Inflammatory macrophage (primary cell): Measurements from ENCODE around the gene QSOX2.
"Not testable (repeated sequence)": the region's sequence is repeated elsewhere in the genome, so short reads cannot be mapped to it uniquely, and the experiment has no call there.

Experiments used
- DNase-seq, 2 donors: peaks; one replicate each; pipeline ENCODE4 v3.0.0-alpha.2; 2020 to 2022

Gene QSOX2

DNA sequence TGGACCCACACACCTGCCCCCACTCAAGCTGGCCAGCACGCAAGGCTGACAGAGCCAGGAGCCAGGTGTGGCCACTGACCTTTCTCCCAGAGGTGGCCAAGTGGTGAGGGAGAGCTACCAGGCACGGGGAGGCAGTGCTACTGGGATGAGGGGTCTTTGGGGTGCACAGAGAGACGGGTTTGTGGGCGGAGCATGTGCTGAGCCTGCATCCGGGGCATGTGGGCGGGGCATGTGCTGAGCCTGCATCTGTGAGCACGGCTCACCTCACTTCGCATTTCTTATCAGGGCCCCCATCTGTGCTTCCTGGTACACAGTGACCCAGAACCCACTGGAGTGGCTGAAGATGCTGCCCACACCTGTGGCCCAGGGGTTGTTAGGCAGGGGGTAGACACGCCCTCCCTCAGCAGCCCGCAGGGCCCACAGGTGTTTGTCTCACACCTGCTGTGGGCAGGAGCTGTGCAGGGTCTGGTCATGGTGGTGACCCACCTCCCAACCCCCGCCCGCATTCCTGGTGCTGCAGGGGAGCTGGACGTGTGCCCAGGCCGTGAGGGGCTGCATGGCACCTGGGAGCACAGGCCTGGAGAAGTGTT is 36.8 kb upstream of the QSOX2 start:
- no peak for DNase-seq

DNA sequence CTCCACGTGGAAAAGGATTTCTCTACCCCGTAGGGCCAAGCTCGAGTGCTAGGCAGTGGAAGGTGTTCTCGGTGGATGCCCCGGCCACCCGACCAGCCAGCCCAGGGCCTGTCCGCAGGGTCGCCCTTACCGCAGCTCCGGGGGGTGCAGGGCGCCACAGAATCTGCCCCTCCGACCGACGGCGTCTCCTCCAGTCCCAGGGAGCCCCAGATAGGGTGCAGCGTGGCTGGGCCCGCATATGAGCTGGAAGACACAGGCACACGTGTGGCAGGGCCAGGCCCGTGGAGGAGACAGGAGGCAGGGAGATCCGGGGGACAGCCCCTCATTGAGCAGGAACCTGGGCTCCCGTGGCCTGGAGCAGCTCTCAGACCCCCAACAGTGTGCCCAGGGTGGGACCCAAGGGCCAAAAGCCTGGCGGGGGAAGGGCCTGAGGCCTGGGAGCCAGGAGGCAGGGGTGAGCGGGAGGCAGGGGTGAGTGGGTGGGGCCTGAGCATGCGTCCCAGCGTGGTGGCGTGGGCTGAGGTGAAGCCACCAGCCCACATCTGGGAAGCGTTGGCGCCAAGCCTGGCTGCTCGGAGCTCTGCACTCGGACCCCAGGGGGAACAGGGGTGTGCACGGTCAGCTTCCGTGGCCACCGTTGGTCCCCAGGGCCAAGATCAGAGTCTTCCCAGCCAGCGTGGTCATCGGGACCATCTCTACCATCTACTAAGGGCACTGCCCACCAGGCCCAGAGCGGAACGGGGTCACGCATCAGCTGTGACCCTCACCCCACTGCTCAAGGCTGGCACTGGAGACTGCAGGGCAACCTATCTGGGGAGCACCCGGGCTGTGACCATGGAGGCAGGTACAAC is 36.0 kb upstream of the QSOX2 start:
- no peak for DNase-seq

DNA sequence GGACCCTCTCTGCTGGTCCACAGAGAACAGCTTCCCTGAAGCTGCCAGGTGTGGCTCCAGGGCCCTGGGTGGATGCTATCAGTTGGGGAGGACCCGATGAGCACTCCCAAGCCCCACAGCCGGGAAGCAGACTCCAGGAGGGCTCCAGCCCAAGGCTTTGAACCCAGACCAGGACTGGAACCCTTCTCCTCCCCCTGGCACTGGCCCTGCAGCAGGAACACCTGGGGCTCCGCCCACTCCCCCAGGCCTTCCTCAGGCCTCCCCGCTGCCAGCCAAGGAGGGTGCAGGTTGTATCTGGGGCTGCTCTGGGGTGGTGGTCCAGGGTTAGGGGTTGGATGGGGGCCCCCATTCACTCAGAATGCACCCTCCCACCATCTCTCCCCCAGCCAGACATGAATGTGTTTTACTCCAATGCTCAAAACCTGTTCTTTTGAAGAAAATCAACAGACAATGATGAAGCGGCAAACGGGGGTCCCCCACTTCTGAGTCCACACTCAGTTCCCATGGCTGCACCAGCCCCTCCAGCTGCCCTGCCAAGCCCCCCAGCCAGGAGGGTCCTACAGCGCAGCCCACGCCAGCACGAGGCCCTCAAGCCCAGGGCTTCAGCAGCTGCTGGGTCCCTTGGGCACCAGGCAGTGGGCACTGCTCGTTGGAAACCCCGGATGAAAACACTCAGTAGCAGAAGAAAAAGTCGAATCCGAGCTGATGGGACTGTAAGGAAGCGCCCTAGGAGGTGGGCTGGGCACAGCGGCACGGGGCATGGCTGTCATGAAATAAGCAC is 35.1 kb upstream of the QSOX2 start:
- DNase-seq: no peak

- no peak for DNase-seq
These were observed 33.9 kb upstream of the QSOX2 start for GRCh38 chr9:136279471-136279870.

- DNase-seq: no peak
These were observed 33.3 kb upstream of the QSOX2 start for GRCh38 chr9:136278894-136279293.

DNA sequence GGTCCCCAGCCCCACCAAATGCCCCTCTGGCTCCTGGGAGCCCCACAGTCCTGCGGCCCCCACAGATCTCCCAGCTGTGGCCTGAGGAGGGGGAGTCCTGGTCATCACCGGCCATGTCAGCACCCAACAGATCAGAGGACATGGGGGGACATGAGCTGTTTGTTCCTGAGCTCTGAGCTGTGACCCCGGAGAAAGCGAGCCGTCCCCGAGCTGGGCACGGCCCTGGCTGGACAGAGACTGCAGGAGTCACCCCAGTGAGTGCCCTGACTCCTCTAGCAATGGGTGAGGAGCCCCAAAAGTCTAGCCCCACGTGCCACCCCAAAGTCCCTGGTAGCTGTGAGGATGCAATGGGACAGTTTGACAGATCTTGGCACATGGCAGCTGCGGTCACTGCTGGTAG is 32.6 kb upstream of the QSOX2 start:
- no peak for DNase-seq

DNA sequence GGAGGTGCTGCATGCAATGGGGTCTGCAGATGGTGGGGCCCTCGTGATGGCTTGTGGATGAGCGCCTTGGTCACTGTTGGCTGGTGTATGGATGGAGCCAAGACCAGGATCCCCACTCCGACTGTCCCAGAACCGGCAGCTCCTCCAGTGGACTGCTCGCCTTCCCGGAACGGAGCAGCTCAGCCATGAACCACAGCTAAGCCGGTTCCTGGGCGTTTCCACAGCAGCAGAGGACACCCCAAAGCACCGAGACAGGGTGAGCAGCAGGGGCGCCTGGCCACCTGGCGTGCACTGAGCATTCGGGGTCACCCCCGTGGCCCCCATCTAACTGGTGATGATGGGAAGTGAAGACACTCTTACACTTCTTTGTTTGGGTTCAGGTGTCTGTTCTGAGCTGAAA is 32.1 kb upstream of the QSOX2 start:
- DNase-seq: no peak

DNA sequence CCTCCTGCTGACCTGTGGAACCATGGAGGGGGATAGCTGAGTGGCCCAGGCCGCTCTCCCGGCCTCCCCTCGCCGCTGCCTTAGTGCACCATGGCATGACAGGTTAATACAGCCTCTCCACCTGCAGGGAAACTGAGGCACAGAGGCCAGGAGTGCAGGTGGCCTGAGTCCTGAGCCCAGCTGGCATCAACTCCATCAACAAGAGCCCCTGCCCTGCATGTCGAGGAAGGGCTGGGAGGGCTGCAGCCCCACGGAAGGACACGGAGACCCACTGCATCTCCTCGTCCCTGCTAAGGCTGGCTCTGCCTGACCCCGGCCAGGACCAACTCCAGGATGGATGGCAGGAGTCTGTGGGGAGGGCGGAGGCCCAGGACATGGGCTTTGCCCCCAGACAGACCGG is 31.1 kb upstream of the QSOX2 start:
- DNase-seq: no peak

GRCh38 chr9:136275655-136276429 is 30.2 kb upstream of the QSOX2 start:
- DNase-seq: no peak

- DNase-seq: no peak
These were observed 29.4 kb upstream of the QSOX2 start for GRCh38 chr9:136274786-136275654.

DNA sequence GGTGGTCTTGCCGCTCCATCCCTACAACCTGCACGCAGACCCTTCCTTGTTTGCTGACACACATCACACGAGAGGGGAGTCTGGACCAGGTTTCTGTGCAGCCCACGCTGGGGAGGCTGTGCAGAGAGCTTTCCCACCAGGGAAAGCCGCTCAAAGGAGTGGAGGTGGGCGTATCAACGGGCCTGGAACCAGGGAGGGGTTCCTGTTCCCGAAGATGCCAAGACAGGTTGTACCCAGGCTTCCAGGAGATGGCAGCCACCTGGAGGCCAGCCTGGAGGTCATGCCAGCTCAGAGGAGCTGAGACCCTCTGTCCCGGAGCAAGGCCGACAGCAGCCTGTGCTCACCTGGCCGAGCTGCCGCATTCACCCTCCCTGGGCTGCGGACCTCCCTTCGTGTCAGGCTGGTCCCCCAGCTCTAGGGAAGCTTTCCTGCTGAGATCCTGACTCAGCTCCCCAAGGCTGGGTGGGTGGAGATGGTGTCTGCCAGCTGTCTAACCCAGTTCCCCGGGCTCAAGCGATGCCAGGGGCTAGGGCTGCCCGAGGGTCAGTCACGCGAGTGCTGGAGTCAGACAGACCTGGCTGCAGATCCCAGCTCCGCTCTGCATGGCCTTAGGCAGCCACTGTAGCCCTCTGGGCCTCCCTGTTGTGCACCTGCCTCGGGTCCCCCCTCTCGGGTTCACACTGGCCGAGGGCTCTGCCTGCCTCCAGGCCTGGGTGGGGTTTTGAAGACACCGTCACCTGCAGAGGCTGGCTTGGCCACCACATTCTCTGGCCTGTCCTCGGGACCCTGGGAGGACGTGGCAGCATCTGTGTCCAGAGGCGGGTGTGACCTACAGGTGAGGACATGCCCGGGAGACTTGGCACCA is 28.5 kb upstream of the QSOX2 start:
- DNase-seq: no peak

DNA sequence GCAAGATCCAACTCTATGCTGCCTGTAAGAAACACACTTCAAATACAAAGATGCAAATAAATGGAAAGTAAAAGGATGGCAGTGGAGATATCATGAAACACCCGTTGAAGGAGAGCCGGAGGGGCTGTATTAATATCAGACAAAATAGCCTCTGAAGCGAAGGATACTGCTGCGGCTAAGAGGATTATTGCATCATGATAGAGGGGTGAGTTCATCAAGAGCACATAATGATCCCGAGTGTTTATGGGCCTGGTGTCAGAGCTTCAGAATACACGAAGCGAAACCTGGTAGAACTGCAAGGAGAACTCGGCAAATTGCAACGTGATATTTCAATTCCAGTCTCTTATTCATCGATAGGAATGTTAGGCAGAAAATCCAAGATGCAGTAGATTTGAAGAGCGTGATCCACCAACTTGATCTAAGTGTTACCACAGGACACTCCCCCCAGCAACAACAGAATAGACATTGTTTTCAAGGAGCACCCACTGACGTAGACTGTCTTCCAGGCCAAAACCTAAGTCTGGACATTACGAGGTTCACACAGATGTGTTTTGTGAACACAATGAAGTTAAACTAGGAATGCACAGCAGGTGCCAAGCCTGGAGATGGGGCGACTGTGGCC is 27.7 kb upstream of the QSOX2 start:
- DNase-seq: no peak

- DNase-seq: peak; percentile 13 to 36
These were observed 24.6 kb upstream of the QSOX2 start for GRCh38 chr9:136270173-136270705.

DNA sequence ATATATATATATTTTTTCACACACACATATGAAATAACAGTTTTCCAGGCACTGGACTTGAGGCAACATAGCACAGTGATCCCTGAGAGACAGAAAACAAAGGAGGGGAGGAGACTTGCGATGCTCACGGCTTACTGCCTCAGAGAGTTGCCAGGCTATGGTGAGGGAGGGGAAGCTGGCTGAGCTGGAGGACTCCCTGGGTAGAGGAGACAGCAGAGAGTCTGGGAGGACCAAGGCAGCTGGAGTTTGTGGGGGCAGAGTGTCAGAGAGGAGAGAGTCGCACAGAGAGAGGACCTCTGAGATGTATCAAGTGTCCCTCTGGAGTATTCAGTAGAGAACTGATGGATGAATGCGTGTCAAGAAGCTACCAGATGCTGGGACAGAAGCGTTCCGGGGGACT is 23.1 kb upstream of the QSOX2 start:
- no peak for DNase-seq

- no peak for DNase-seq
These were observed 22.7 kb upstream of the QSOX2 start for GRCh38 chr9:136268318-136268717.

DNA sequence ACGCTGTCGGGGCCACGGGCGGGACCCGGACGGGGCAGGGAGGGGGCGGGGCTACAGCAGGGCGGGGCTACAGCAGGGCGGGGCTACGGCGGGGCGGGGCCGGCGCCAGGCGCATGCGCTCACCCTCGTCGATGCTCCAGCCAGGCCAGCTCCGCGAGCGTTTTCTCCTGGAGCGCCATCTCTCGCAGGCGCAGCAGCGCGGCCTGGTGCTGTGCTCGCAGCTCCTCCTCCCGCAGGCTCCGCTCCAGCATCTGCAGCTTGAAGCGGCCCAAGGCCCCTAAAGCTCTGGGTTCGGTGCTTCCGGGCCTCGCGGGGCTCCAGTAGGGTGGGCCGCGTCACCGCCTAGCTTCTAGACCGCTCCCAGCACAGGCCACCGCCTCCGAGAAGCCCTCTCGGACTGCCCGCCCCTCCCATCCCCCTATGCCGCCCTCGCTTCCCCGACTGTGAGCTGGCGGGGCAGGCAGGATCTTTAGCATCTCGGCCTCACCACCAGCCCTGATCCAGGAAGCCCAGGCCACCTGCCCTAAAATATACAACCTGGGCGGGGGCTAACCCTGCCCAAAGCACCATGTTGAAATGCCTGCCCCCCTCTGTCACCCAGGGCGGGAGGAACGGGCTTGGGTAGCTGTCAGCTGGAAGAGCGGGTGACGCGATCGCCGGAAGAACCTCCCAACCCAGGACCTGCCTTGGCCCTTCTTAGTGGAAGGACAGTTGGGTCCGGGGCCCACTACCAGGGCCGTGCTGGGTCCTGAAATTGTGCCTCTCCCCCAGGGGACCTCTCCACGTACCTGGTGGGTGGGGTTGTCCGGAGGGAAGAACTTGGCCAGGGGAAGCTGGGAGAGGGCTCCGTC is 21.9 kb upstream of the QSOX2 start:
- DNase-seq: peak; percentile 81 to 88

- DNase-seq: not testable (repeated sequence)
These were observed 21.0 kb upstream of the QSOX2 start for GRCh38 chr9:136266641-136267040.

DNA sequence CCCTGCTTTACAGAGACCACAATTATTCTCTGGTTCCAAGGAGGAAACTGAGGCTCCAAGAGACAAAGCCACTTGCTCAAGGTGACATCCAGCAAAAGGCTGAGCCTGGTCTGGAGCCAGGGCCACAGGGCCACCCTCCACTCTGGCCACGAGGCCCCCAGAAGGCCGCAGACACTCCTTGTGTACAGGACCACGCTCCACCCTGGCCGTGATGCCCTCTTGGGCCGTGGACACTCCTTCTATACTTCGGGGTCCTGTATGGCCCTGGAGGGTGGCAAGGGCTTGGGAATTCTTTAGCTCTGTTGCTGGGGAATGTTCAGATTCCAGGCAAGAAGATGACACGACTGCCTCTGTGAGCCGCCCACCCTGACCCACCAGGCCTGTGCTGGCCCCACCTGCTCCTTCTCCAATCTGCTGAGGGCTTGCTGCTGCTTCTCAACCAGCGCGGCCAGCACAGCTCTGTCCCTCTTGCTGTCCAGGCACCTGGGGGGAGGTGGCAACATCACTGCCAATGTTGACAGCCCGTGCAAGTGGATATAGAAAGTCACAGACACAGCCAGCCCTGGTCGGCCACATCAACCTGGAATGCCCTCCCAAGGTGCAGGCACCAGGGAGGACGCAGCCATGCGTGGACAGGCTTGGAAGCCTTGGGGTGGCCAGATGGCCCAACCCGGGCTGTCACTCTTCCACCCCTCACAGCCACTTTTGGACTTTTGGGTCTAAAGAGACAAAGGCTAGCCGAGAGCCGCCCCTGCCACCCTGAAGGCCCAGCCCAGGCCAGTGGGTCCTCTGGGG is 20.1 kb upstream of the QSOX2 start:
- DNase-seq: no peak
